ENCODE data around the gene DAND5. TPM values are rescaled to one million over a fixed set of nuclear protein-coding genes. Genes with fewer than 3 reads are reported as not detected.

The DAND5 gene
- total and polyA plus RNA-seq, 9 of the 15 experiments (the other 6 are each of a cell fraction or from before 2014, with no cell fraction given): 0.22 to 0.83 (median 0.60) TPM

DNA sequence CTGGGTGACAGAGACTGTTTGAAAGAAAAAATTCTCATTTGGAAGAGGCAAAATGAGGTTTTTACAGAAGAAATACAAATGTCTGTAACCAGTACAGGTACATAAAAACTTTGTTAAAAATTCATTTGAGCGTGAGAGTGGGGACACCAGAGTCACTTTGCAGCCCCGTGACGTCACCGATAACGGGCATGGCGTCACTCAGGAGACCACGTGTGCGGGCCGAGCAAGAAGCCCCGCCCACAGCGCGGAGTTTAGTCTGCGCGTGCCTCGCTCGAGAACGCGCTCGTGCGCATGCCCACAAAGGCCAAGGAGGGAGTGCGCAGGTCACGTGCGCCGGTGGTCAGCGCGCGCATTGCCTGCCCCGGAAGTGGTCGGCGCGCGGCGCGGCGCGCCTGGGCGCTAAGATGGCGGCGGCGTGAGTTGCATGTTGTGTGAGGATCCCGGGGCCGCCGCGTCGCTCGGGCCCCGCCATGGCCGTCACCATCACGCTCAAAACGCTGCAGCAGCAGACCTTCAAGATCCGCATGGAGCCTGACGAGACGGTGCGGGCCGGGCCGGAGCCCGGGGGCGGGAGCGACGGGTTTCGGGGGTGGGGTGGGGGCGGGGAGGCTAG, 23.8 kb upstream of the DAND5 start, which contains the start of gene RAD23A (continued):
- TF ChIP-seq, protein P1, sequence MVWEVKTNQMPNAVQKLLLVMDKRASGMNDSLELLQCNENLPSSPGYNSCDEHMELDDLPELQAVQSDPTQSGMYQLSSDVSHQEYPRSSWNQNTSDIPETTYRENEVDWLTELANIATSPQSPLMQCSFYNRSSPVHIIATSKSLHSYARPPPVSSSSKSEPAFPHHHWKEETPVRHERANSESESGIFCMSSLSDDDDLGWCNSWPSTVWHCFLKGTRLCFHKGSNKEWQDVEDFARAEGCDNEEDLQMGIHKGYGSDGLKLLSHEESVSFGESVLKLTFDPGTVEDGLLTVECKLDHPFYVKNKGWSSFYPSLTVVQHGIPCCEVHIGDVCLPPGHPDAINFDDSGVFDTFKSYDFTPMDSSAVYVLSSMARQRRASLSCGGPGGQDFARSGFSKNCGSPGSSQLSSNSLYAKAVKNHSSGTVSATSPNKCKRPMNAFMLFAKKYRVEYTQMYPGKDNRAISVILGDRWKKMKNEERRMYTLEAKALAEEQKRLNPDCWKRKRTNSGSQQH (CRISPR knock-in tag; IDR thresholded peaks at IDR 0.05): no peak
- TF ChIP-seq ERF (CRISPR knock-in tag; IDR thresholded peaks at IDR 0.05): peak; percentile 97

DNA sequence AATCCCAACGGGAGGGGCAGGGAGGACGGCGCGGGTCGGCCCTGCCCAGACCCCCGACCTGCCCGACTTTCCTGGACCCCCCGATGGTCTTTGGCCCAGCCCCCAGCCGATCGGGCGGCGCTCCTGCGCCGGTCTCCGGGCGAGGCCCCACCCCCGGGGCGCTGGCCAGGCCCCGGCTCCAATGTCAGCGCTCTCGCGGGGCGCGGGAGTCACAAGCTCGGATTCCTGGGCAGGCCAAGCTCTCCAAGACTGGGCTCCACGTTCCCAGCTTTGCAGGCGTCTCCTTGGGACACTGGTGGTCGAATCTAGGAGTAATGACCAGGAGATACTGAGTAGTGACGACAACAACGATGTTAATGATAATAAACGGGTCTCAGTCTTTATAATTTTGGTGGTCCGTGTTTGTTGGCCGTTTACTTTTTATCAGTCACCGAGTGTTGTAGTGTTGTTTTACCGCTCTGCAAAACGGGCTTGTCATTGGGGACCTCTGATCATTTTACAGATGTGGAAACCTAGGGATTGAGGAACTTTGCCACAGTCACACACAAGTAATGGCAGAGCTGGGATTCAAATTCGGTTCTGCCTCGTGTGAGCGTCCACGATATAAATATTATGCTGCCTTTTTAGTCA, 23.2 kb upstream of the DAND5 start:
- CTCF ChIA-PET (ENCODE audit: low intra/inter-chr PET ratio): no interaction called here
- H3K9me1 ChIP-seq (ENCODE audit: control insufficient read depth, insufficient read depth, low read length): peaks cover 10% of the 10 kb centered on the region
- H3K9ac ChIP-seq (ENCODE audit: insufficient read depth in 1 of 2, low read depth in 2 of 2, low read length in 2 of 2): peak overlapping the region; percentile 91 to 96
- peaks cover 78% of the 10 kb centered on the region for H3K36me3 ChIP-seq (ENCODE audit: control insufficient read depth, insufficient read depth, low read length)
- POLR2A ChIA-PET: interaction anchor here (0.6 to 1.5 kb wide), 13 partner anchors 8 to 424 kb away, joined by 3 to 11 read pairs (median 4); partner anchors contain the start of genes CALR, FARSA, GADD45GIP1 and KLF1
- H3K27ac ChIP-seq (ENCODE audit: extremely low read depth, low read depth, low read length): peak overlapping the region; percentile 88
- WGBS (ENCODE audit: insufficient coverage, low coverage, missing lambda C conversion rate): 0% methylated on average over 32 of the region's 40 CpGs
- in situ Hi-C loops (cut with MboI) (no loop called here), intact Hi-C loops (cut with micrococcal nuclease) (no loop called here)
- peak overlapping the region; percentile 95 for H3K4me2 ChIP-seq (ENCODE audit: insufficient read depth, low read length)
- H2AFZ ChIP-seq (ENCODE audit: low read depth, low read length): no peak overlapping the region
- H3K9me3 ChIP-seq (replicated peaks; ENCODE audit: control insufficient read depth, insufficient read depth, low read depth, low read length): no peaks in the 10 kb centered on the region
- H3K4me1 ChIP-seq (replicated peaks in 1 of 2; ENCODE audit: control insufficient read depth in 2 of 2, insufficient read depth in 2 of 2, low read length in 2 of 2): peaks cover 11 to 30% of the 10 kb centered on the region in 2 experiments; a peak in 4 of 5 replicates
- H3K79me2 ChIP-seq (ENCODE audit: control insufficient read depth, insufficient read depth, low read length): peaks cover 54% of the 10 kb centered on the region
- ATAC-seq: peak; percentile 89
- H3K4me3 ChIP-seq: peak overlapping the region; percentile 66
- peak; percentile 78 to 91 (median 86) for DNase-seq (ENCODE audit: extremely low read depth in 1 of 4, low spot score in 3 of 4)
- BruUV-seq (replicated peaks): no TSS peak
- FAIRE-seq: peak; percentile 90
- H4K20me1 ChIP-seq (replicated peaks; ENCODE audit: control insufficient read depth, insufficient read depth, low read length): peaks cover 7% of the 10 kb centered on the region
- no peaks in the 10 kb centered on the region for H3K27me3 ChIP-seq (ENCODE audit: control insufficient read depth in 2 of 2, insufficient read depth in 2 of 2, low read length in 2 of 2)
- TF ChIP-seq ZC3H8 (IDR thresholded peaks at IDR 0.05) (no peak), HNRNPK (IDR thresholded peaks at IDR 0.05; ENCODE audit: low read depth, low read length, poor library complexity, severe bottlenecking) (peak; percentile 36), DPF2 (IDR thresholded peaks at IDR 0.05) (0 out of 2 replicates have a peak, but pooled peaks have one; percentile 28), FOXK2 (conservative IDR thresholded peaks at IDR 0.05 in 1 of 2, IDR thresholded peaks at IDR 0.05 in 1 of 2; ENCODE audit: low read depth in 2 of 2) (0 out of 4 replicates have a peak, but pooled peaks of 1 of the 2 experiments have one; percentile 10), PML (IDR thresholded peaks at IDR 0.05; ENCODE audit: low read length) (0 out of 2 replicates have a peak, but pooled peaks have one; percentile 33), FOXA3 (CRISPR knock-in tag; conservative IDR thresholded peaks at IDR 0.05 in 1 of 2, IDR thresholded peaks at IDR 0.05 in 1 of 2) (0 out of 4 replicates have a peak, but pooled peaks of 1 of the 2 experiments have one; percentile 24), ZC3H11A (IDR thresholded peaks at IDR 0.05; ENCODE audit: low read depth, low read length) (no peak), ELF4 (CRISPR knock-in tag; IDR thresholded peaks at IDR 0.05) (0 out of 2 replicates have a peak, but pooled peaks have one; percentile 40), ZNF766 (CRISPR knock-in tag; conservative IDR thresholded peaks at IDR 0.05) (peak; percentile 14; the same call in 1 of the 2 replicates), PCBP1 (IDR thresholded peaks at IDR 0.05; ENCODE audit: low read depth, low read length, poor library complexity, severe bottlenecking) (peak; percentile 91)
- TF ChIP-seq, protein P2, sequence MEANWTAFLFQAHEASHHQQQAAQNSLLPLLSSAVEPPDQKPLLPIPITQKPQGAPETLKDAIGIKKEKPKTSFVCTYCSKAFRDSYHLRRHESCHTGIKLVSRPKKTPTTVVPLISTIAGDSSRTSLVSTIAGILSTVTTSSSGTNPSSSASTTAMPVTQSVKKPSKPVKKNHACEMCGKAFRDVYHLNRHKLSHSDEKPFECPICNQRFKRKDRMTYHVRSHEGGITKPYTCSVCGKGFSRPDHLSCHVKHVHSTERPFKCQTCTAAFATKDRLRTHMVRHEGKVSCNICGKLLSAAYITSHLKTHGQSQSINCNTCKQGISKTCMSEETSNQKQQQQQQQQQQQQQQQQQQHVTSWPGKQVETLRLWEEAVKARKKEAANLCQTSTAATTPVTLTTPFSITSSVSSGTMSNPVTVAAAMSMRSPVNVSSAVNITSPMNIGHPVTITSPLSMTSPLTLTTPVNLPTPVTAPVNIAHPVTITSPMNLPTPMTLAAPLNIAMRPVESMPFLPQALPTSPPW (CRISPR knock-in tag; IDR thresholded peaks at IDR 0.05): 0 out of 2 replicates have a peak, but pooled peaks have one; percentile 2
- TF ChIP-seq, protein P3, sequence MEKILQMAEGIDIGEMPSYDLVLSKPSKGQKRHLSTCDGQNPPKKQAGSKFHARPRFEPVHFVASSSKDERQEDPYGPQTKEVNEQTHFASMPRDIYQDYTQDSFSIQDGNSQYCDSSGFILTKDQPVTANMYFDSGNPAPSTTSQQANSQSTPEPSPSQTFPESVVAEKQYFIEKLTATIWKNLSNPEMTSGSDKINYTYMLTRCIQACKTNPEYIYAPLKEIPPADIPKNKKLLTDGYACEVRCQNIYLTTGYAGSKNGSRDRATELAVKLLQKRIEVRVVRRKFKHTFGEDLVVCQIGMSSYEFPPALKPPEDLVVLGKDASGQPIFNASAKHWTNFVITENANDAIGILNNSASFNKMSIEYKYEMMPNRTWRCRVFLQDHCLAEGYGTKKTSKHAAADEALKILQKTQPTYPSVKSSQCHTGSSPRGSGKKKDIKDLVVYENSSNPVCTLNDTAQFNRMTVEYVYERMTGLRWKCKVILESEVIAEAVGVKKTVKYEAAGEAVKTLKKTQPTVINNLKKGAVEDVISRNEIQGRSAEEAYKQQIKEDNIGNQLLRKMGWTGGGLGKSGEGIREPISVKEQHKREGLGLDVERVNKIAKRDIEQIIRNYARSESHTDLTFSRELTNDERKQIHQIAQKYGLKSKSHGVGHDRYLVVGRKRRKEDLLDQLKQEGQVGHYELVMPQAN (IDR thresholded peaks at IDR 0.05; ENCODE audit: borderline replicate concordance): peak; percentile 12; the same call in 1 of the 2 replicates

Data from K562 (cell line).